A549 treated with RU486 at 1 μM for 4 hours (cell line): ENCODE results near the gene PKMYT1. TPM values are rescaled to one million over a fixed set of nuclear protein-coding genes. Genes with fewer than 3 reads are reported as not detected.

ENCODE experiments used
- total RNA-seq: library from RNA; stranded (reverse); fragments of 200-300 nt; extraction: Qiagen RNA extraction; gene quantifications from 5 replicates; pipeline ENCODE4 v1.2.3, GENCODE V29; 2022; ENCODE audit warnings: low read depth

Gene PKMYT1
- 57.5 to 96.6 TPM (median 92.5 TPM) in 5 replicates for total RNA-seq

DNA sequence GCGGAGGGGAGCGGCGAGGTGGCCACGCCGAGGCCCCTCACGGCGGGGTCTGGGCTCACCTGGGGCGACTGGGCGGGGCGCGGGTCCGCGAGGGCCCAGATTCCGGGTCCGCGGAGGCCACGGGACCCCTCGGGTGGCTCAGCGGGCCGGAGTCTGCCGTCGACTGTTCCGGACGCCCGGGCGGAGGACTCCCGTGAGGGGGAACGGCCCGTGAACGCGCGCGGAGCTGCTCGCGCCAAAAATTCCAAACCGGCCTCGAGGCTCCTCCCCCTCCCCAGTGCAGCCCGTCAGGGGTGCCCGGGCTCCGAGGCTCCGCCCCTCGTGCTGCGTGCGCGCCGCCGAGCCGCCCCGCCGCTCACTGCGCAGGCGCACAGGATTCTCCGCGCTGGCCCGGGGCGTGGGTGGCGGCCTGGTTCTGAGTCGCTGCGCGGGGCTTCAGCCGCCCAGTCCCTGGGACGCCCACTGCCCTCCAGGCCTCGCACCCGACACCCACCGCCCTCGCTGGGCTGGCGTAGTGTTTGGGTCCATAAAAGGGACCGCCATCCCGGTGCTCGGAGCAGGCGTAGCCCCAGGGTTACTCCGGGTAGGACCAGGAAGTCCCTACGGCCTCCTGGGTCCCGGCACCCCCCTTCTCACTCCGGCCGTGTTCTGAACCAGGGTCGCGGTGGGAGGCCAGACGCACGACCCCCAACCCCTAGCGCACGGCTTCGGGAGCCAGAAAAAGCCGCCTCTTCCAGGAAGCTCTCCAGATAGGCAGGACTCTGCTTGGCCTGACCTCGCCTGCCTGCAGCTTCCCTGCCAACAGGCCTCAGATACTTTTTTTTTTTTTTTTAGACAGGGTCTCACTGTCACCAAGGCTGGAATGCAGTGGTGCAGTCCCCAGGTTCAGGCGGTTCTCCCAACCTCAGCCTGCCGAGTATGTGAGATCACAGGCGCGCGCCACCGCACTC is at the start of gene PKMYT1:
Gene PKMYT1, minus strand, starts transcription at position 220 of the 950 bp plus-strand sequence. CDS start 789 bp downstream, outside the sequence.

DNA sequence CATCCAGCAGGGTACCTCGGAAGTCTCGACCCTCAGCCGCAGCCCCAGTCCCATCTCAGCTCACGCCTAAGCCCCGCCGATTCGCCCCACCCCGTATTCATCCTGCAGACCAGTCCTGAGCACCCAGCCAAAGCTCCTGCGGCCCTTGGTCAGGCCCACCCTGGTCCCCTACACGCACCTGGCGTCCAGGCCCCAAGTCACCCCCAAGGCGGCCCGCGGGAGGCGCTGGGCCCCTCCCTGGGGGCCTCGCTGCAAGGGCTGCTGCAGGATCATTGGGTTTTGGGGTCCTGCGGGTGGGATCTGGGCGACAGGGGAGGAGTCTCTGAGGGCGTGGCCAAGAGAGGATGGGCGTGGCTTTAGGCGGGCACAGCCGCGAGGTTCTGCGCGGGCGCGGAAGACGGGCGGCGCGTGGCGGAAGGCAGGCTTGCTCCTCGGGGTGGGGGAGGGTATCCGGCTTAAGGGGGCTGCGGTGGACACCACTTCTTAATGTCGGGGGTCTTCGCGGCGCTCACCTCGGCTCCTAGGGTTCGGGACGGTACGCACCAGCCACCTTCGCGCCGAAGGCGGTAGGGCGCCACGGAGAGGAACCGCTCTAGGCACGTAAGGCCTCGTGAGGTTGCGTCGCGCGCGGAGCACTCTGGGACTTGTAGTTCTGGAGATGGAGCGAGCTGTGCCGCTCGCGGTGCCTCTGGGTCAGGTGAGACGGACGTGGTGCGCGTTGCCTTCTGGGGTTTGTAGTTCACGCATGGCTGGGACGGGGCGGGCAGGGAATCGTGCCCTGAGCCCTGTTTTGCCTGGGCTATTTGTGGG is 43.6 kb upstream of the PKMYT1 start, which contains the start of the genes HCFC1R1 and THOC6:
Gene HCFC1R1, minus strand, starts transcription at position 274 of the 810 bp plus-strand sequence. Its CDS starts 1 bp downstream, at position 273.
Gene THOC6, plus strand, starts transcription at position 367 of the 810 bp plus-strand sequence. Its CDS starts 292 bp downstream, at position 659.

DNA sequence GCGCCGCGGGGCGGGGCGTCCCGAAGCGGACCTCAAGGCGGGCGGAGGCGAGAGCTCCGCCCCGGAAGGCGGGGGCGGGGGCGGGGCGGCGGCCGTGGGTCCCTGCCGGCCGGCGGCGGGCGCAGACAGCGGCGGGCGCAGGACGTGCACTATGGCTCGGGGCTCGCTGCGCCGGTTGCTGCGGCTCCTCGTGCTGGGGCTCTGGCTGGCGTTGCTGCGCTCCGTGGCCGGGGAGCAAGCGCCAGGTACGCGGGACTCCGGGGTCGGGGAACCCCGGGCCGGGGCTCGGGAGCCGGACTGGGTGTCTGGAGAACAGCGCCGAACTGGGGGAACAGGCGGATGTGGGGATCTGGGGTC is 40.0 kb upstream of the PKMYT1 start, which contains the start of gene TNFRSF12A:
Gene TNFRSF12A, plus strand, starts transcription at position 122 of the 357 bp plus-strand sequence. Its CDS starts 30 bp downstream, at position 152.

DNA sequence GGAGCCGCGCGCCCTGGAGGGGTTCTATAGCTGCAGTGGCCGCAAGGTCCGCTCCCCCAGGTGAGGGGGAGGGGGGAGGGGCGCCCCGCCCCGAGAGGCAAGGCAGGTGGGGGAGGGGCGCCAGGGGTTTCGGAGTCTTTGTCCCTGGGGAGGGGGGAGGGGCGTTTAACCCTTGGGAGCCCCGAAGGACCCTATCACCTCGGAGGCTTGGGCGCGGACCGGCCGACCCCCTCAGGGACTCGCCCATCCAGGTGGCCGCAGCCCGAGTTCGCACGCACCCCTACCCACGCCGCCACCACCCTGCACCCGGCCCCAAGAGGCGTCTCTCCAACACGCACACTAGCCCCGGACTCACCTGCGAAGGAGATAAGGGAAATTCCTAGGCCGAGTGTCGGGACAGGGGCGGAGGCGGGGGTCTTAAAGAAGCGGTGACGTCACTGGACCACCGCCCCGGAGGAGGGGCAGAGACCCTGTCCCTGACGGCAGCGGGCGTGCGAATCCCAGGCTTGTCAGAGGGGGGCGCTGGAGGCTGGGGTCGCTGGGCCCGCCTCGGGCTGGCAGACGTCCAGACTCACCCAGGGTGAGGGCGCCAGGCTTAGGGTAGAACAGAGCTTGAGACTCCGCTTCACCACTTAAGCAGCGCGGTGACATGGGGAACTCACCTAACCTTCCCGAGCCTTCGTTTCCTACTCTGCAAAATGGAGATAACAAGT is 37.7 kb upstream of the PKMYT1 start, which contains the start of gene CLDN6:
Gene CLDN6, minus strand, starts transcription at position 390 of the 713 bp plus-strand sequence. CDS start 2,162 bp downstream, outside the sequence.

DNA sequence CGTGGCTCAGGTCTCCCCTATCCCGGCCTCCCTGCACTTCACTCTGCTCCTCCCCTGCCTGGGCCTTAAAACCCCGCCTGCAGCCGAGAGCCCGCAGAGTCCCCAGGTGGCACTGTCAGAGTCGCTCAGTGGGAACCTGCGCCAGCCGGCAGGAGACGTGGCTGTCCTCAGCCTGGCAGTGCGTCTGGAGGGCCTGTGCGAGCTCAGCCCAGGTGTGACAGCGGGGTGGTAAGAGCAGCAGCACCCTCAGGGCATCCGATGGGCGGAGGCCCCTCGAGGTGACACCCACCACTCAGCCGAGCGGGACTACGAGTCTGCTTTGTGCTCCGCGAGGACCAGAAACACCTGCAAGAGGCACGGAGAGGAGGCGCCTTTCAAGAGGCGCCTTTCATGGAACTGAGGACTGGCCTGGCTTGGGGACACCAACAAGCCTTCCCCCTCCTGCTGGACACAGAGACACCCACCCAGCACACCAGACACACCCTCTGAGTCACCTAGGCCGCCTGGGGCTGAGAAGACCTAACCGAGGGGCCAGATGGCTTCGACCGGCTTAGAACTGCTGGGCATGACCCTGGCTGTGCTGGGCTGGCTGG is 32.7 kb upstream of the PKMYT1 start, which contains the start of gene CLDN9:
Gene CLDN9, plus strand, starts transcription at position 96 of the 593 bp plus-strand sequence. Its CDS starts 440 bp downstream, at position 536.

DNA sequence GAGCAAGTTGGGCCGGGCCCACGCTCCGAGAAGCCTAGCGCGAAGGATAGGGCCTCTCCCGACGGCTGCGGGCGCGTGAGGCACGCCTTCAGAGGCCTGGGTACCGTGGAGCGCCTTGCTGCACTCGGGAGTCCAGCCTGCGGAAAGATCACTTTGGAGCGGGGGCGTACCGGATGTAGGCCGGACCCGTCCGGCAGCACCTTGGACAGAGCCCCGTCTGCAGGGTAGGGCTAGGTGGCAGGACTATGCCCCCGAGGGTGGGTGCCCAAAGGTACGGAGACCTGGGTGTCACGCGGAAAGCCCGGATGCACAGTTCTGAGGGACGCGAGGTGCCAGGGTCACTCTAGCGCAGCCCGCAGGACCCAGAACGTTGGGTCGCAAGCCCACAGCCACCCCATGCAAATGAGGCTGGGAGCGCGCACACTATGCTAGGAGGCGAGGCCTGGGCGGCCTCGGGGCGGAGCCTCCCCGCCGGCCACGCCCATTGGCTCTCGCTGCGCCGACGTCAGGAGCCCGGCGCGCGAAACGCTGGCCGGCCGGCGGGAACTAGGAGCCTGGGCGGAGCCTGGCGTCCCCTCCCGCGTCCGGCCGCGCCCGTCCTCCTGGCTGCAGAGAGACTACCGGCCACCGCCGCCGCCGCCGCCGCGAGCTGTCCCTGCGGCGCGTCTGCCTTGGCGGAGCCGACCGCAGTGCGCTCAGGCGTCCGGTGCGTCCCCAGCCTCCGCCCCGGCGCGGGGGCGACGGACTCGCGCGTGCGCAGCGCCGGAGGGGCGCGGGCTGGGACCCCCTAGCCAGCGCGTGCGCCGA is 11.3 kb downstream of the PKMYT1 start, which contains the start of gene PAQR4:
Gene PAQR4, plus strand, starts transcription at position 611 of the 807 bp plus-strand sequence. CDS start 327 bp downstream, outside the sequence.

DNA sequence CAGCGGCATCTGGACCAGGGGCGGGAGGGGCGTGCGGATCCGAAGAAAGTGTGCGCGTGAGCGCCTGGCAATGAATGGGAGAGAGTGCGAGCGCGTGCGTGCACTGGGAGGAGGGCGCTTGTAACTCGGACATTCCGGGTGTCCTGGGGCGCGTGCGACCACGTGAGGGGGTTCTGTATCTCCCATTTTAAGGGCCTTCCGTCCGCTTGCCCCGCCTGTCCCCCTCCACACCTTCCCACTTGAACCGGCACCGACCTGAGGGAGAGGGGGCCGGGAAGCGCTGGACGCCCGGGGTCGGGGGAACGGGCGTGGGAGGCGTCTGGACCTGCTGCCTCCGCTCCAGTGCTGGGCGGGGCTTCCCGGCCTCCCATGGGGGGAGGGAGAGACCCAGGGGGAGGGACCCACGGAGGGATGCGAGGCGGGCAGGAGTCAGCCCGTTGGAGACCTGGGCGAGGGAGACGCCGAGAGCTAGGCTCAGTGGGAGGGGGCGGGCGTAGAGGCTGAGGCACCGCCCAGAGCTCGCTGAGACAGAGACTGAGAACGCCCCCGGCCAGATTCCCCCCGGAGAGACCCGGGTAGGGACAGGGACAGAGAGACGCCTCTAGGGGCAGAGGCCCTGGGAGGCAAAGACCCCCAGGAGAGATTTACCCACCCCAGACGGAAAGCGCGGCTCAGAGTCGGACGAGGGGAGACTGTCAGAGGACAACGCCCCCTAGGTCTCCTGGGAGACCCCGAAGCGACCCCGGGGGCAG is 16.3 kb downstream of the PKMYT1 start, which contains the start of gene KREMEN2:
Gene KREMEN2, plus strand, starts transcription at position 553 of the 752 bp plus-strand sequence. CDS start 246 bp downstream, outside the sequence.

Other genes starting within 250 kb of the PKMYT1 start
- gene SRRM2, start 227.8 kb downstream of the PKMYT1 start, total RNA-seq = 279 to 431 TPM (median 392 TPM) in 5 replicates
- gene ELOB, start 203.2 kb downstream of the PKMYT1 start, total RNA-seq = 436 to 538 TPM (median 483 TPM) in 5 replicates
- 0.09 TPM in 1 of 5 replicates, not detected in the others for gene PRSS33, start 192.9 kb downstream of the PKMYT1 start, total RNA-seq
- gene PRSS41, start 182.0 kb downstream of the PKMYT1 start, total RNA-seq = not detected in 5 replicates
- 0.21 to 0.30 TPM in 2 of 5 replicates, not detected in the others for gene PRSS21, start 163.2 kb downstream of the PKMYT1 start, total RNA-seq
- 0.73 to 1.3 TPM (median 0.93 TPM) in 5 replicates for gene ZG16B, start 150.1 kb downstream of the PKMYT1 start, total RNA-seq
- 1.6 to 3.1 TPM (median 2.2 TPM) in 5 replicates for gene PRSS22, start 122.3 kb downstream of the PKMYT1 start, total RNA-seq
- 45.9 to 60.3 TPM (median 51.6 TPM) in 5 replicates for gene FLYWCH2, start 97.2 kb downstream of the PKMYT1 start, total RNA-seq
- 19.5 to 28.3 TPM (median 27.5 TPM) in 5 replicates for gene FLYWCH1, start 68.5 kb downstream of the PKMYT1 start, total RNA-seq
- 1.3 to 2.4 TPM (median 2.3 TPM) in 5 replicates for gene KREMEN2, start 16.2 kb downstream of the PKMYT1 start, total RNA-seq
- 28.8 to 45.8 TPM (median 37.2 TPM) in 5 replicates for gene PAQR4, start 11.1 kb downstream of the PKMYT1 start, total RNA-seq
- gene CLDN9, start 32.5 kb upstream of the PKMYT1 start, total RNA-seq = 0.30 to 0.55 TPM (median 0.50 TPM) in 5 replicates
- 0.19 to 0.74 TPM (median 0.34 TPM) in 5 replicates for gene CLDN6, start 37.7 kb upstream of the PKMYT1 start, total RNA-seq
- 477 to 677 TPM (median 627 TPM) in 5 replicates for gene TNFRSF12A, start 39.9 kb upstream of the PKMYT1 start, total RNA-seq
- gene HCFC1R1, start 43.5 kb upstream of the PKMYT1 start, total RNA-seq = 216 to 280 TPM (median 222 TPM) in 5 replicates
- gene THOC6, start 43.6 kb upstream of the PKMYT1 start, total RNA-seq = 21.6 to 33.9 TPM (median 32.7 TPM) in 5 replicates
- not detected in 5 replicates for gene BICDL2, start 56.5 kb upstream of the PKMYT1 start, total RNA-seq
- gene MMP25, start 66.1 kb upstream of the PKMYT1 start, total RNA-seq = 0.49 to 1.0 TPM (median 0.79 TPM) in 5 replicates
- 23.0 to 38.0 TPM (median 28.2 TPM) in 5 replicates for gene IL32, start 85.2 kb upstream of the PKMYT1 start, total RNA-seq
- not detected in 5 replicates for gene ZSCAN10, start 118.8 kb upstream of the PKMYT1 start, total RNA-seq
- gene ZNF205, start 132.1 kb upstream of the PKMYT1 start, total RNA-seq = 9.2 to 14.3 TPM (median 13.2 TPM) in 5 replicates
- gene ZNF213, start 154.6 kb upstream of the PKMYT1 start, total RNA-seq = 7.7 to 13.2 TPM (median 10.8 TPM) in 5 replicates
- 0.23 to 0.48 TPM (median 0.29 TPM) in 5 replicates for gene OR1F1, start 207.8 kb upstream of the PKMYT1 start, total RNA-seq